Spinal cord (tissue), 10 donors: ENCODE results near the gene ACSS3. TPM values are rescaled to one million over a fixed set of nuclear protein-coding genes. Genes with fewer than 3 reads are reported as not detected.
A peak's percentile ranks its signal among the peaks of the same experiment; 100 is the strongest.

Experiments used
- DNase-seq, 6 donors: peaks; one replicate each; pipeline versions ENCODE4 v3.0.0 to v3.0.0-alpha.2; 2013 to 2015; ENCODE audit warnings: low spot score in 6 of 6, low read depth in 4 of 6
- H3K27ac ChIP-seq: one replicate; pipeline ENCODE4 v1.5.1; 2013; ENCODE audit warnings: low read depth, low read length, control low read depth
- H3K27me3 ChIP-seq: one replicate; pipeline ENCODE4 v1.6.1; 2013; ENCODE audit warnings: low read length; ENCODE audit not compliant: control insufficient read depth, insufficient read depth
- H3K36me3 ChIP-seq: one replicate; pipeline ENCODE4 v1.6.1; 2013; ENCODE audit warnings: low read length; ENCODE audit not compliant: control insufficient read depth, insufficient read depth
- H3K4me1 ChIP-seq: one replicate; pipeline ENCODE4 v1.6.1; 2013; ENCODE audit warnings: low read length; ENCODE audit not compliant: control insufficient read depth, insufficient read depth
- H3K4me3 ChIP-seq: one replicate; pipeline ENCODE4 v1.5.1; 2013; ENCODE audit warnings: low read depth, low read length, control low read depth
- H3K9me3 ChIP-seq: one replicate; pipeline ENCODE4 v1.6.1; 2013; ENCODE audit warnings: low read length; ENCODE audit not compliant: control insufficient read depth, insufficient read depth
- WGBS: methylation state at CpG from one replicate; pipeline ENCODE4 v1.1.5; 2013; ENCODE audit warnings: missing lambda C conversion rate; ENCODE audit not compliant: insufficient coverage; 5-methylcytosine and 5-hydroxymethylcytosine counted together
- polyA plus RNA-seq, 2 donors: library from polyadenylated mRNA; unstranded; fragments of 120-200 nt; gene quantifications; one replicate each; pipeline ENCODE4 v1.2.1, GENCODE V29; 2013; ENCODE audit not compliant: insufficient read length in 2 of 2
- small RNA-seq: library from RNA; depleted of rRNA; stranded (forward); fragments of <200 nt; gene quantifications from one replicate; pipeline ENCODE3, GENCODE V24; 2014; ENCODE audit warnings: low replicate concordance
- total RNA-seq, 2 donors: library from RNA; depleted of rRNA in 1 of 2; stranded (reverse); fragments of 120-200 nt in 1 of 2; fragments of >200 nt in 1 of 2; gene quantifications; one replicate each; pipeline versions ENCODE4 v1.2.3 to v1.2.4, GENCODE V29; 2013 to 2014
- donor health status: healthy.

ACSS3 gene
- total and polyA plus RNA-seq, 4 donors, result 8.7 to 32.1 (median 18.3) TPM

- Histone ChIP-seq H3K4me1 (no peaks in the 10 kb centered on the region), H3K9me3 (no peaks in the 10 kb centered on the region), H3K36me3 (peaks cover 4% of the 10 kb centered on the region), H3K27ac (no peak overlapping the region), H3K27me3 (no peaks in the 10 kb centered on the region), H3K4me3 (no peak overlapping the region)
- WGBS, result no CpG with 5 or more reads among the region's 3 CpGs
- peak in 2 of 6 donors; percentile 14 to 15 for DNase-seq
Observed at GRCh38 chr12:81295251-81295650, 217.4 kb downstream of the ACSS3 start.

- WGBS, result 80% methylated on average over 1 of the region's 2 CpGs
- Histone ChIP-seq H3K9me3 (no peaks in the 10 kb centered on the region), H3K4me3 (no peak overlapping the region), H3K4me1 (no peaks in the 10 kb centered on the region), H3K27me3 (no peaks in the 10 kb centered on the region), H3K27ac (no peak overlapping the region), H3K36me3 (peaks cover 4% of the 10 kb centered on the region)
- no peak for DNase-seq
Observed at GRCh38 chr12:81296556-81297305, 218.9 kb downstream of the ACSS3 start.

GRCh38 chr12:81297601-81298000 is 219.7 kb downstream of the ACSS3 start:
- WGBS, result 40% methylated on average over 1 of the region's 3 CpGs
- no peak overlapping the region for H3K27ac ChIP-seq
- H3K4me3 ChIP-seq, result no peak overlapping the region
- H3K9me3 ChIP-seq, result no peaks in the 10 kb centered on the region
- DNase-seq, result no peak
- no peaks in the 10 kb centered on the region for H3K27me3 ChIP-seq
- H3K36me3 ChIP-seq, result peaks cover 4% of the 10 kb centered on the region
- H3K4me1 ChIP-seq, result no peaks in the 10 kb centered on the region

GRCh38 chr12:81300454-81300853 is 222.6 kb downstream of the ACSS3 start:
- DNase-seq, result no peak
- no peaks in the 10 kb centered on the region for H3K4me1 ChIP-seq
- H3K27me3 ChIP-seq, result no peaks in the 10 kb centered on the region
- no peak overlapping the region for H3K4me3 ChIP-seq
- no peaks in the 10 kb centered on the region for H3K9me3 ChIP-seq
- WGBS, result no CpG with 5 or more reads among the region's 2 CpGs
- H3K36me3 ChIP-seq, result no peaks in the 10 kb centered on the region
- H3K27ac ChIP-seq, result no peak overlapping the region

- Histone ChIP-seq H3K36me3 (no peaks in the 10 kb centered on the region), H3K9me3 (no peaks in the 10 kb centered on the region), H3K27me3 (no peaks in the 10 kb centered on the region), H3K27ac (no peak overlapping the region), H3K4me3 (no peak overlapping the region), H3K4me1 (no peaks in the 10 kb centered on the region)
- WGBS, result no CpG with 5 or more reads among the region's 3 CpGs
- no peak for DNase-seq
Observed at GRCh38 chr12:81303935-81304334, 226.1 kb downstream of the ACSS3 start.

Small RNA genes lying within 50 kb of the gene (small RNA-seq; reads per million reads assigned to genes)
- 0.08 reads per million for gene MIR4699

Other genes with a start within 250 kb of the ACSS3 start
- 10 to 100 TPM; 12.0 to 41.3 TPM for gene LIN7A, start 140.1 kb upstream of the ACSS3 start, total RNA-seq
- gene LIN7A, start 140.1 kb upstream of the ACSS3 start, polyA plus RNA-seq, result 10 to 100 TPM; 13.0 to 18.5 TPM